BLaER1 (cell line): Measurements from ENCODE around the gene RHOD.

ENCODE experiments used
- H3K27ac ChIP-seq: shearing (Covaris generic); formaldehyde crosslinking; 2 replicates; pipeline ENCODE4 v1.8.1; 2022
- H3K27me3 ChIP-seq: shearing (Covaris generic); formaldehyde crosslinking; 2 replicates; pipeline ENCODE4 v1.8.1; 2022
- H3K36me3 ChIP-seq: shearing (Covaris generic); formaldehyde crosslinking; 2 replicates; pipeline ENCODE4 v1.8.1; 2022
- H3K4me1 ChIP-seq: shearing (Covaris generic); formaldehyde crosslinking; 2 replicates; pipeline ENCODE4 v1.8.1; 2022
- H3K4me2 ChIP-seq: shearing (Covaris generic); formaldehyde crosslinking; 2 replicates; pipeline ENCODE4 v1.8.1; 2022
- H3K4me3 ChIP-seq: shearing (Covaris generic); formaldehyde crosslinking; 2 replicates; pipeline ENCODE4 v1.8.1; 2022
- H3K9ac ChIP-seq: shearing (Covaris generic); formaldehyde crosslinking; 2 replicates; pipeline ENCODE4 v1.8.1; 2022
- H3K9me3 ChIP-seq: shearing (Covaris generic); formaldehyde crosslinking; 2 replicates; pipeline ENCODE4 v1.8.1; 2022
- H4K20me1 ChIP-seq: shearing (Covaris generic); formaldehyde crosslinking; 2 replicates; pipeline ENCODE4 v1.8.1; 2022
- Cebpa-rat ChIP-seq: shearing (Covaris generic); IDR thresholded peaks from 2 replicates; pipeline ENCODE4 v1.8.1; 2022

The RHOD gene

GRCh38 chr11:67056267-67057204 is at the start of gene RHOD:
RHOD (plus strand) TSS chr11:67056847; CDS start chr11:67056903, 56 bp downstream.
- Histone ChIP-seq H3K4me2 (peak within 1 kb of the TSS; percentile 7; the same call in 1 of the 2 replicates), H3K9me3 (no peaks in the 10 kb centered on the region), H4K20me1 (no peaks in the 10 kb centered on the region), H3K27me3 (no peaks in the 10 kb centered on the region), H3K27ac (no peak within 1 kb of the TSS), H3K4me1 (peaks cover 27% of the 10 kb centered on the region), H3K4me3 (no peak within 1 kb of the TSS), H3K36me3 (no peaks in the 10 kb centered on the region), H3K9ac (no peak within 1 kb of the TSS)
- no peak for TF ChIP-seq Cebpa-rat

DNA sequence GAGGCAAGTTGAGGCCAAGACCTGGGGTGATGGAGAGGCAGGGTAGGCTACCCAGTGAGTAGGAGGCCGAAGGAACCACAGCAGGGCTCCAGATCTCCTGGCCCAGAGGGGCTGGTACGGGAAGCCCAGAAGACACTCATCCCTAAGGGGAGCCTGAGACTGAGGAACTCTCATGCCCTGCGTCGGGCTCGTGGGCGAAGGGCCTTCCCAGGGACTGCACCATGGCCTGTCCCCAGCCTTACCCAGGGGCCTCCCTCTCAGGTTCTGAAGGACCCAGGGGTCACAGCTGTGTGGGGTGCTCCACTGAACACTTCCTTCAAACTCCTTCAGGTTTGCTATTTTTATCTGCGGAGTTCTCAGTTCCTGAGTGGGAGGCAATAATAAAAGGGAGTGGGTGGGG is 49.5 kb upstream of the RHOD start:
- H3K9me3 ChIP-seq: no peaks in the 10 kb centered on the region
- no peaks in the 10 kb centered on the region for H3K27me3 ChIP-seq
- no peak for TF ChIP-seq Cebpa-rat
- H3K4me2 ChIP-seq: no peak overlapping the region
- no peaks in the 10 kb centered on the region for H4K20me1 ChIP-seq
- H3K4me3 ChIP-seq: no peak overlapping the region
- H3K27ac ChIP-seq: no peak overlapping the region
- no peaks in the 10 kb centered on the region for H3K4me1 ChIP-seq
- no peak overlapping the region for H3K9ac ChIP-seq
- no peaks in the 10 kb centered on the region for H3K36me3 ChIP-seq

GRCh38 chr11:67010296-67010905 is 46.2 kb upstream of the RHOD start:
- Histone ChIP-seq H3K4me3 (no peak overlapping the region), H3K9me3 (no peaks in the 10 kb centered on the region), H3K27ac (no peak overlapping the region), H3K9ac (no peak overlapping the region), H3K4me2 (no peak overlapping the region), H3K36me3 (no peaks in the 10 kb centered on the region), H3K4me1 (no peaks in the 10 kb centered on the region), H3K27me3 (no peaks in the 10 kb centered on the region), H4K20me1 (no peaks in the 10 kb centered on the region)
- no peak for TF ChIP-seq Cebpa-rat

DNA sequence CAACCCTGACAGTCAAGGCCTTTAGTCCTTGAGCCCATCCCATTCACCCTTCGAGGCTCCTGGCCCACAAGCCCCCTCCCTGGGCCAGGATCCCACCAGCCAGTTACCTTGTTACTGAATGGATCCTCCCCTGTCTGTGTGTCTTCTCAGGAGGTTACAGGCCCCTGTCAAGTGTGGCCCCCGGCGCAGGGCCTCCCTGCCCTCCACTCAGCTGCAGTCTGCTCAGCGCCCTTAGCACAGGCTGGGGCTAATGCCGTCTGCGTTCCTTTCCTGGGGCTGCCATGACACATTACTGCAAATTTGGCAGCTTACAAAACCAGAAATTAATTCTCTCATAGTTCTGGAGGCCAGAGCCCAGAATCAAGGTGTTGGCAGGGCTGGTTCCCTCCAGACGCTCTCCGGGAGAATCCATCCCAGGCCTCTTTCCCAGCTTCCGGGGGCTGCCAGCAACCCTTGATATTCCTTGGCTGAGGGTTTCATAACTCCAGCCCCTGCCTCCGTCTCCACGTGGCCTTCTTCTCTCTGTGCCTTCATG is 43.1 kb upstream of the RHOD start:
- Histone ChIP-seq H3K9me3 (no peaks in the 10 kb centered on the region), H3K27ac (no peak overlapping the region)
- TF ChIP-seq Cebpa-rat: no peak

DNA sequence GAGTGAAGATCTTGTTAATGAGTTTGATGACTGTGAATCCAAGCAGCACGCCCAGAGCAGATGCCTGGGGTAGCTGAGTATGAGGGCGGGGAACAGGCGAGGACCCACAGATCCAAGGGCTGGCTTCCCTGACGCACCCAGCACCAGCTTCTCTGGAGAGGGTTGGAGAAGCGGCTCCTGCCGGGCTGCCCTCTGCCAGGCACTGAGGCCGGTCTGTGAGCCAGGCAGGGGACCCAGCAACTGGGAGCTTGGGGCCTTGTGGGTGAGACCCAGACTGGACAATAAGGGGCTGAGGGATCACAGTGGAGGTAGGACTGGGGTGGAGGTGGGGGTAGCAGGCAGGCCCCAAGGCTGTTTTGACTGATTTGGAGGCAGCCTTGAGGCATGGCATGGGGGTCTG is 42.3 kb upstream of the RHOD start:
- Histone ChIP-seq H3K27me3 (no peaks in the 10 kb centered on the region), H3K4me2 (no peak overlapping the region), H4K20me1 (no peaks in the 10 kb centered on the region), H3K9me3 (no peaks in the 10 kb centered on the region), H3K27ac (no peak overlapping the region), H3K4me3 (no peak overlapping the region), H3K36me3 (no peaks in the 10 kb centered on the region), H3K9ac (no peak overlapping the region), H3K4me1 (peaks cover 9% of the 10 kb centered on the region)
- TF ChIP-seq Cebpa-rat: no peak

More for the DNA sequence above, 43.1 kb upstream of the RHOD start:
- no peaks in the 10 kb centered on the region for H3K27me3 ChIP-seq
- peaks cover 9% of the 10 kb centered on the region for H3K4me1 ChIP-seq
- H3K36me3 ChIP-seq: no peaks in the 10 kb centered on the region
- H3K9ac ChIP-seq: no peak overlapping the region
- H4K20me1 ChIP-seq: no peaks in the 10 kb centered on the region
- no peak overlapping the region for H3K4me2 ChIP-seq
- no peak overlapping the region for H3K4me3 ChIP-seq

GRCh38 chr11:67015048-67015447 is 41.6 kb upstream of the RHOD start:
- Histone ChIP-seq H3K27me3 (no peaks in the 10 kb centered on the region), H3K9ac (no peak overlapping the region), H3K36me3 (no peaks in the 10 kb centered on the region), H3K9me3 (no peaks in the 10 kb centered on the region), H3K27ac (no peak overlapping the region), H3K4me2 (no peak overlapping the region), H3K4me1 (peaks cover 9% of the 10 kb centered on the region), H4K20me1 (no peaks in the 10 kb centered on the region), H3K4me3 (no peak overlapping the region)
- no peak for TF ChIP-seq Cebpa-rat

DNA sequence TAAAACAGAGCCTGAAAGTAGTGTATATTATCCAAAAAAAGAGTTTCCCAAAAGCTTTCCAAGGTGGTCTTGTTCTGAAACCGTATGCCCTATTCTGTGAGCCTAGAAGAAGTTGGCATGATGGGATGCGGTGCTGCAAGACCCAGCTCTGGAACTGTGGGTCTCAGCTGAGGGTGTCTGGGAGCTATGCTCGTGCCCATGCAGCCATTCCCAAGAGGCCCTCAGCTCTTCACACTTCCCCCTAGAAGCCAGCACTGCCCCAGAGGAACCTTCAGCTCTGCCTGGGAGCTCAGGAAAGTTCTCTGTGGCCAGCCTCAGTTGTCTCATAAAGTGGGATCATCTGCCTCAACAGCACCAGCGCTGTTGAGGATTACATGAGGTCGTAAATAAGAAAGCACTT is 40.1 kb upstream of the RHOD start:
- no peaks in the 10 kb centered on the region for H3K9me3 ChIP-seq
- TF ChIP-seq Cebpa-rat: no peak

GRCh38 chr11:67020949-67021348 is 35.7 kb upstream of the RHOD start:
- Histone ChIP-seq H3K4me2 (no peak overlapping the region), H3K4me1 (peaks cover 35% of the 10 kb centered on the region), H3K36me3 (no peaks in the 10 kb centered on the region), H3K4me3 (no peak overlapping the region), H3K9me3 (no peaks in the 10 kb centered on the region), H3K9ac (no peak overlapping the region), H3K27me3 (peaks cover 50% of the 10 kb centered on the region), H3K27ac (no peak overlapping the region), H4K20me1 (peaks cover 30% of the 10 kb centered on the region)
- TF ChIP-seq Cebpa-rat: no peak

More for the DNA sequence above, 40.1 kb upstream of the RHOD start:
- peak overlapping the region; percentile 23 for H3K4me2 ChIP-seq
- H3K4me3 ChIP-seq: no peak overlapping the region
- peaks cover 6% of the 10 kb centered on the region; the same call in 1 of the 2 replicates for H3K27me3 ChIP-seq
- no peak overlapping the region for H3K9ac ChIP-seq
- H3K4me1 ChIP-seq: peaks cover 9% of the 10 kb centered on the region
- H3K27ac ChIP-seq: no peak overlapping the region
- H3K36me3 ChIP-seq: no peaks in the 10 kb centered on the region
- no peaks in the 10 kb centered on the region for H4K20me1 ChIP-seq

GRCh38 chr11:67022341-67022933 is 34.2 kb upstream of the RHOD start:
- Histone ChIP-seq H3K4me1 (peaks cover 26% of the 10 kb centered on the region), H4K20me1 (peaks cover 34% of the 10 kb centered on the region), H3K27ac (no peak overlapping the region), H3K27me3 (peaks cover 61% of the 10 kb centered on the region), H3K9ac (no peak overlapping the region), H3K4me3 (no peak overlapping the region), H3K4me2 (no peak overlapping the region), H3K36me3 (no peaks in the 10 kb centered on the region), H3K9me3 (no peaks in the 10 kb centered on the region)
- TF ChIP-seq Cebpa-rat: no peak
